ENCODE results near the gene TNIP3. TPM values are rescaled to one million over a fixed set of nuclear protein-coding genes. Genes with fewer than 3 reads are reported as not detected.
"Not testable (repeated sequence)": the region's sequence is repeated elsewhere in the genome, so short reads cannot be mapped to it uniquely, and the experiment has no call there.

The TNIP3 gene
- total RNA-seq, 1 donor from 2014 or later = 0.14 TPM

- TF ChIP-seq EZH2 (IDR thresholded peaks at IDR 0.05; ENCODE audit: insufficient read depth, low read length) (no peak), CTCF (IDR thresholded peaks at IDR 0.05; ENCODE audit: insufficient read depth, low read depth, low read length) (no peak)
- no peak overlapping the region for H2AFZ ChIP-seq (ENCODE audit: low read depth, low read length)
- Mint-ChIP-seq H3K27ac (ENCODE audit: unreplicated experiment) (no peak overlapping the region), H3K27me3 (ENCODE audit: low read depth, unreplicated experiment) (peaks cover 2% of the 10 kb centered on the region), H3K4me1 (ENCODE audit: low read depth, unreplicated experiment) (peaks cover 2% of the 10 kb centered on the region), H3K4me3 (ENCODE audit: unreplicated experiment) (no peak overlapping the region), H3K9me3 (ENCODE audit: unreplicated experiment) (no peaks in the 10 kb centered on the region), H3K36me3 (ENCODE audit: low read depth, unreplicated experiment) (no peaks in the 10 kb centered on the region)
- H3K4me2 ChIP-seq (ENCODE audit: low read length) = no peak overlapping the region
- no peaks in the 10 kb centered on the region for H3K27me3 ChIP-seq (ENCODE audit: insufficient read depth, low read length)
- no peak for DNase-seq (ENCODE audit: low read depth)
- no peaks in the 10 kb centered on the region for H3K4me1 ChIP-seq (ENCODE audit: insufficient read depth, low read length)
- no peak overlapping the region for H3K9ac ChIP-seq (ENCODE audit: low read length)
- H3K4me3 ChIP-seq (ENCODE audit: insufficient read depth, low read depth, low read length) = no peak overlapping the region
- H4K20me1 ChIP-seq (ENCODE audit: insufficient read depth, low read length) = no peaks in the 10 kb centered on the region
- H3K9me3 ChIP-seq (ENCODE audit: insufficient read depth, low read depth, low read length) = no peaks in the 10 kb centered on the region
- no peaks in the 10 kb centered on the region for H3K36me3 ChIP-seq (ENCODE audit: insufficient read depth, low read length)
- FAIRE-seq = no peak
- no peaks in the 10 kb centered on the region for H3K79me2 ChIP-seq (ENCODE audit: insufficient read depth, low read length)
- H3K27ac ChIP-seq (ENCODE audit: low read depth, low read length) = no peak overlapping the region
Measured at GRCh38 chr4:121208244-121209007, 44.3 kb upstream of the TNIP3 start.

- H3K4me1 Mint-ChIP-seq (ENCODE audit: low read depth, unreplicated experiment); H3K9me3 Mint-ChIP-seq (ENCODE audit: unreplicated experiment); H3K36me3 Mint-ChIP-seq (ENCODE audit: low read depth, unreplicated experiment); H3K27ac Mint-ChIP-seq (ENCODE audit: unreplicated experiment); H3K79me2 ChIP-seq (ENCODE audit: insufficient read depth, low read length); H3K4me1 ChIP-seq (ENCODE audit: insufficient read depth, low read length); DNase-seq (ENCODE audit: low read depth); H3K4me2 ChIP-seq (ENCODE audit: low read length); H3K27ac ChIP-seq (ENCODE audit: low read depth, low read length); H3K27me3 ChIP-seq (ENCODE audit: insufficient read depth, low read length); H2AFZ ChIP-seq (ENCODE audit: low read depth, low read length); H3K4me3 Mint-ChIP-seq (ENCODE audit: unreplicated experiment); FAIRE-seq; H3K4me3 ChIP-seq (ENCODE audit: insufficient read depth, low read depth, low read length); H3K36me3 ChIP-seq (ENCODE audit: insufficient read depth, low read length); H4K20me1 ChIP-seq (ENCODE audit: insufficient read depth, low read length); H3K27me3 Mint-ChIP-seq (ENCODE audit: low read depth, unreplicated experiment); H3K9ac ChIP-seq (ENCODE audit: low read length); H3K9me3 ChIP-seq (ENCODE audit: insufficient read depth, low read depth, low read length): not testable (repeated sequence)
Measured at GRCh38 chr4:121205777-121206176, 41.7 kb upstream of the TNIP3 start.

- DNase-seq (ENCODE audit: low read depth) (no peak), FAIRE-seq (no peak)
- H3K27me3 Mint-ChIP-seq (ENCODE audit: low read depth, unreplicated experiment) = peaks cover 2% of the 10 kb centered on the region
- H3K79me2 ChIP-seq (ENCODE audit: insufficient read depth, low read length) = no peaks in the 10 kb centered on the region
- H3K27ac ChIP-seq (ENCODE audit: low read depth, low read length) = no peak overlapping the region
- no peak overlapping the region for H3K4me3 ChIP-seq (ENCODE audit: insufficient read depth, low read depth, low read length)
- H3K36me3 ChIP-seq (ENCODE audit: insufficient read depth, low read length) = no peaks in the 10 kb centered on the region
- TF ChIP-seq EZH2 (IDR thresholded peaks at IDR 0.05; ENCODE audit: insufficient read depth, low read length) (no peak), CTCF (IDR thresholded peaks at IDR 0.05; ENCODE audit: insufficient read depth, low read depth, low read length) (no peak)
- no peaks in the 10 kb centered on the region for H3K4me1 ChIP-seq (ENCODE audit: insufficient read depth, low read length)
- no peaks in the 10 kb centered on the region for H3K4me1 Mint-ChIP-seq (ENCODE audit: low read depth, unreplicated experiment)
- H3K27ac Mint-ChIP-seq (ENCODE audit: unreplicated experiment) = no peak overlapping the region
- no peak overlapping the region for H2AFZ ChIP-seq (ENCODE audit: low read depth, low read length)
- no peak overlapping the region for H3K4me2 ChIP-seq (ENCODE audit: low read length)
- H3K9me3 Mint-ChIP-seq (ENCODE audit: unreplicated experiment) = no peaks in the 10 kb centered on the region
- no peaks in the 10 kb centered on the region for H3K9me3 ChIP-seq (ENCODE audit: insufficient read depth, low read depth, low read length)
- H3K9ac ChIP-seq (ENCODE audit: low read length) = no peak overlapping the region
- H3K36me3 Mint-ChIP-seq (ENCODE audit: low read depth, unreplicated experiment) = no peaks in the 10 kb centered on the region
- no peak overlapping the region for H3K4me3 Mint-ChIP-seq (ENCODE audit: unreplicated experiment)
- H4K20me1 ChIP-seq (ENCODE audit: insufficient read depth, low read length) = no peaks in the 10 kb centered on the region
- H3K27me3 ChIP-seq (ENCODE audit: insufficient read depth, low read length) = no peaks in the 10 kb centered on the region
Measured at GRCh38 chr4:121200795-121201472, 36.8 kb upstream of the TNIP3 start.
